ENCODE results near the gene GALNTL6.
A peak's percentile ranks its signal among the peaks of the same experiment; 100 is the strongest.

Gene GALNTL6

GRCh38 chr4:172995161-172995560 is 1182.0 kb downstream of the GALNTL6 start:
- peak; percentile 17 for DNase-seq (ENCODE audit: low read depth)
- TF ChIP-seq, protein P1, sequence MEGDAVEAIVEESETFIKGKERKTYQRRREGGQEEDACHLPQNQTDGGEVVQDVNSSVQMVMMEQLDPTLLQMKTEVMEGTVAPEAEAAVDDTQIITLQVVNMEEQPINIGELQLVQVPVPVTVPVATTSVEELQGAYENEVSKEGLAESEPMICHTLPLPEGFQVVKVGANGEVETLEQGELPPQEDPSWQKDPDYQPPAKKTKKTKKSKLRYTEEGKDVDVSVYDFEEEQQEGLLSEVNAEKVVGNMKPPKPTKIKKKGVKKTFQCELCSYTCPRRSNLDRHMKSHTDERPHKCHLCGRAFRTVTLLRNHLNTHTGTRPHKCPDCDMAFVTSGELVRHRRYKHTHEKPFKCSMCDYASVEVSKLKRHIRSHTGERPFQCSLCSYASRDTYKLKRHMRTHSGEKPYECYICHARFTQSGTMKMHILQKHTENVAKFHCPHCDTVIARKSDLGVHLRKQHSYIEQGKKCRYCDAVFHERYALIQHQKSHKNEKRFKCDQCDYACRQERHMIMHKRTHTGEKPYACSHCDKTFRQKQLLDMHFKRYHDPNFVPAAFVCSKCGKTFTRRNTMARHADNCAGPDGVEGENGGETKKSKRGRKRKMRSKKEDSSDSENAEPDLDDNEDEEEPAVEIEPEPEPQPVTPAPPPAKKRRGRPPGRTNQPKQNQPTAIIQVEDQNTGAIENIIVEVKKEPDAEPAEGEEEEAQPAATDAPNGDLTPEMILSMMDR (conservative IDR thresholded peaks at IDR 0.05; ENCODE audit: low read depth, low read length) = no peak
- H3K4me3 ChIP-seq (ENCODE audit: low read depth, low read length) = no peak overlapping the region

DNA sequence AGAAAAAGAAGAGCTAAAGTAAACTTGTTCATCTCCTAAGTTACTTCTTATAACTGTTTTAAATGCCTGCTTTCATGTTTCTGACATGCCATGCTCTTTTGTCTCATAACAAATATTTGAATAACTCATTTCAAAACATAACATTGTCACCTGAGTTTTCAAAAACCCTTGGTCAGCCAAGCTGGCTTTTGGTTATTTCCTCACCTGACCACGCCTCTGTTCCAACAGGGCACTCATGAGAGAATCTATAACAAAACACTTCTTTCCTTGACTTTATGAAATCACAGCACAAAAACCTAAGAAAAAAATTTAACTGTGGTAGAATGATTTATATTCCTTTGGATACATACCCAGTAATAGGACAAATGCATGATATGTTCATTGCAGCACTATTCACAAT is 1182.5 kb downstream of the GALNTL6 start:
- TF ChIP-seq, protein P1 (conservative IDR thresholded peaks at IDR 0.05; ENCODE audit: low read depth, low read length) = no peak
- H3K4me3 ChIP-seq (ENCODE audit: low read depth, low read length) = no peak overlapping the region
- DNase-seq (ENCODE audit: low read depth) = no peak

DNA sequence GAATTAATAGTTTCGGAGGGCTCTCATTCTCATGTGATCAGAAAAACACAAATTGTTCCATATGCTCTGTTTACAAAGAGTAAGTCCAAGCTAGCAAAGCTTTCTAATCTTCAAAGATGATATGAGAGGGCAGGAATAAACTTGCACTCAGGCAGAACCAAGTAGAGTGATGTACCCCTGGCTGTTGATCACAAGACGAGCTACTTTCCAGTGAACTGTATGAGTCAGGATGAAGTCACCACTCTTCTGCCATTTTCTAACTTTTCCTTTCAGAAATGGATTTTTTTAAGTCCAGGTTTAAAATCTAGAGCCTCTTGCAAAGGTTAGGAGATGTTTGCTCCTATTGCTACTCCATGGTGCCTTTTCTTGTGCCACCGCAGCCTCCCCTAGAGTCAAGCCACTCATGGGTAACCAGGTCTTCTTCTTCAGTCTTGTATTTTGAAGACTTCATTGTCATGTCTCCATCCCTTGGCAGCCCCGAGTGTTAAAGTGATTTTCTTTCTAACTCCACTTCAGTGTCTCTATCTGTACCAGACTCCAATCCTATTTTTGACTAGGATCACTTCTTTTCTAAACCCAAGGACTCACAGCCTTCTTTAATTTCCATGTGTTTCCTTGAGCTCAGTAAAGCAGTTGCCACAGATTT is 1183.5 kb downstream of the GALNTL6 start:
- H3K4me3 ChIP-seq (ENCODE audit: low read depth, low read length) = no peak overlapping the region
- TF ChIP-seq, protein P1 (conservative IDR thresholded peaks at IDR 0.05; ENCODE audit: low read depth, low read length) = no peak
- DNase-seq (ENCODE audit: low read depth) = peak; percentile 91

- H3K4me3 ChIP-seq (ENCODE audit: low read depth, low read length) = no peak overlapping the region
- DNase-seq (ENCODE audit: low read depth) = no peak
- TF ChIP-seq, protein P1 (conservative IDR thresholded peaks at IDR 0.05; ENCODE audit: low read depth, low read length) = no peak
Measured at GRCh38 chr4:172997217-172997609, 1184.0 kb downstream of the GALNTL6 start.

- DNase-seq (ENCODE audit: low read depth) = peak; percentile 17
- TF ChIP-seq, protein P1 (conservative IDR thresholded peaks at IDR 0.05; ENCODE audit: low read depth, low read length) = no peak
- H3K4me3 ChIP-seq (ENCODE audit: low read depth, low read length) = no peak overlapping the region
Measured at GRCh38 chr4:172997856-172998255, 1184.7 kb downstream of the GALNTL6 start.

- no peak overlapping the region for H3K4me3 ChIP-seq (ENCODE audit: low read depth, low read length)
- TF ChIP-seq, protein P1 (conservative IDR thresholded peaks at IDR 0.05; ENCODE audit: low read depth, low read length) = no peak
Measured at GRCh38 chr4:172998527-172999469, 1185.6 kb downstream of the GALNTL6 start.

More at GRCh38 chr4:172998527-172999469, 1185.6 kb downstream of the GALNTL6 start:
- DNase-seq (ENCODE audit: low read depth) = peak; percentile 82
